ENCODE results near the gene SPZ1. TPM values are rescaled to one million over a fixed set of nuclear protein-coding genes. Genes with fewer than 3 reads are reported as not detected.

SPZ1 gene
- total RNA-seq, 4 donors from 2014 or later = not detected

GRCh38 chr5:80339116-80339515 is 19.3 kb downstream of the SPZ1 start:
- H3K36me3 ChIP-seq = no peaks in the 10 kb centered on the region
- TF ChIP-seq POLR2A (IDR thresholded peaks at IDR 0.05) (no peak), EP300 (IDR thresholded peaks at IDR 0.05; ENCODE audit: low read depth) (no peak), POLR2AphosphoS5 (IDR thresholded peaks at IDR 0.05) (no peak), CTCF (IDR thresholded peaks at IDR 0.05) (no peak)
- H3K27me3 ChIP-seq = no peaks in the 10 kb centered on the region
- WGBS, 2 donors (ENCODE audit: low coverage in 1 of 2) = 74 to 87% methylated on average over 5 to 7 of the region's 7 CpGs
- no peak for DNase-seq
- intact Hi-C loops (cut with DNase I; ENCODE audit: low total_unique reads) = no loop called here
- H3K27ac ChIP-seq = no peak overlapping the region
- no peaks in the 10 kb centered on the region for H3K4me1 ChIP-seq
- no peaks in the 10 kb centered on the region for H3K9me3 ChIP-seq
- H3K4me3 ChIP-seq = no peak overlapping the region
- in situ Hi-C loops (cut with MboI; ENCODE audit: low pct_ligation_motif_present in 1 of 4, low pct_unique_long_range_greater_than_20kb in 1 of 4, low sequenced_read_pairs in 3 of 4) = no loop called here

- intact Hi-C loops (cut with DNase I; ENCODE audit: low total_unique reads) = loop anchor here (10.0 kb wide), 1 partner anchor 316 kb away; no protein-coding TSS in a partner anchor
- Histone ChIP-seq H3K9me3 (no peaks in the 10 kb centered on the region), H3K4me3 (no peak overlapping the region), H3K36me3 (no peaks in the 10 kb centered on the region), H3K4me1 (no peaks in the 10 kb centered on the region), H3K27ac (no peak overlapping the region), H3K27me3 (no peaks in the 10 kb centered on the region)
- 64 to 67% methylated on average over 4 of the region's 4 CpGs for WGBS, 2 donors (ENCODE audit: low coverage in 1 of 2)
- no peak for TF ChIP-seq POLR2A (IDR thresholded peaks at IDR 0.05)
- no peak for TF ChIP-seq POLR2AphosphoS5 (IDR thresholded peaks at IDR 0.05)
- TF ChIP-seq EP300 (IDR thresholded peaks at IDR 0.05; ENCODE audit: low read depth) = no peak
- TF ChIP-seq CTCF (IDR thresholded peaks at IDR 0.05) = no peak
- in situ Hi-C loops (cut with MboI; ENCODE audit: low pct_ligation_motif_present in 1 of 4, low pct_unique_long_range_greater_than_20kb in 1 of 4, low sequenced_read_pairs in 3 of 4) = no loop called here
- no peak for DNase-seq
Measured at GRCh38 chr5:80341016-80341775, 21.4 kb downstream of the SPZ1 start.

- TF ChIP-seq POLR2A (IDR thresholded peaks at IDR 0.05) (no peak), POLR2AphosphoS5 (IDR thresholded peaks at IDR 0.05) (no peak), EP300 (IDR thresholded peaks at IDR 0.05; ENCODE audit: low read depth) (no peak), CTCF (IDR thresholded peaks at IDR 0.05) (no peak)
- in situ Hi-C loops (cut with MboI; ENCODE audit: low pct_ligation_motif_present in 1 of 4, low pct_unique_long_range_greater_than_20kb in 1 of 4, low sequenced_read_pairs in 3 of 4) = no loop called here
- DNase-seq = no peak
- no peak overlapping the region for H3K4me3 ChIP-seq
- no peaks in the 10 kb centered on the region for H3K4me1 ChIP-seq
- no peaks in the 10 kb centered on the region for H3K9me3 ChIP-seq
- 81 to 94% methylated on average over 3 of the region's 3 CpGs for WGBS, 2 donors (ENCODE audit: low coverage in 1 of 2)
- H3K27me3 ChIP-seq = no peaks in the 10 kb centered on the region
- H3K27ac ChIP-seq = no peak overlapping the region
- intact Hi-C loops (cut with DNase I; ENCODE audit: low total_unique reads) = loop anchor here (10.0 kb wide), 1 partner anchor 318 kb away; no protein-coding TSS in a partner anchor
- H3K36me3 ChIP-seq = no peaks in the 10 kb centered on the region
Measured at GRCh38 chr5:80343067-80343466, 23.3 kb downstream of the SPZ1 start.

GRCh38 chr5:80346055-80346454 is 26.3 kb downstream of the SPZ1 start:
- TF ChIP-seq POLR2A (IDR thresholded peaks at IDR 0.05) (no peak), CTCF (IDR thresholded peaks at IDR 0.05) (peak in 3 of 5 experiments; percentile 33 to 37 (median 34))
- WGBS, 2 donors (ENCODE audit: low coverage in 1 of 2) = 39 to 41% methylated on average over 2 of the region's 2 CpGs
- Histone ChIP-seq H3K4me1 (no peaks in the 10 kb centered on the region), H3K9me3 (no peaks in the 10 kb centered on the region), H3K27me3 (no peaks in the 10 kb centered on the region), H3K27ac (no peak overlapping the region), H3K36me3 (no peaks in the 10 kb centered on the region), H3K4me3 (no peak overlapping the region)
- intact Hi-C loops (cut with DNase I; ENCODE audit: low total_unique reads) (loop anchor here (10.0 kb wide), 1 partner anchor 321 kb away; no protein-coding TSS in a partner anchor), in situ Hi-C loops (cut with MboI; ENCODE audit: low pct_ligation_motif_present in 1 of 4, low pct_unique_long_range_greater_than_20kb in 1 of 4, low sequenced_read_pairs in 3 of 4) (no loop called here)
- DNase-seq = peak; percentile 30
